Vagina (tissue), 2 donors: ENCODE measurements around the gene GJC1.

ENCODE experiments used
- CTCF ChIP-seq, 3 experiments: fragments of 450-650 bp in 2 of 3; fragments of 200-600 bp in 1 of 3; sonication (generic) in 1 of 3; IDR thresholded peaks; one replicate each; pipeline ENCODE4 v1.5.1; 2017 to 2019; ENCODE audit warnings: antibody characterized with exemption in 3 of 3, mild to moderate bottlenecking in 2 of 3, moderate library complexity in 2 of 3
- POLR2A ChIP-seq, 2 donors: fragments of 450-650 bp; IDR thresholded peaks; one replicate each; pipeline ENCODE4 v1.6.1; 2017; ENCODE audit warnings: antibody characterized with exemption in 2 of 2, mild to moderate bottlenecking in 2 of 2, moderate library complexity in 2 of 2
- POLR2AphosphoS5 ChIP-seq, 2 donors: sonication (generic); formaldehyde crosslinking; IDR thresholded peaks; one replicate each; pipeline ENCODE4 v1.9.0; 2017; ENCODE audit warnings: antibody characterized with exemption in 2 of 2, mild to moderate bottlenecking in 2 of 2, low read depth in 1 of 2; ENCODE audit not compliant: insufficient read depth in 1 of 2

- TF ChIP-seq POLR2A (IDR thresholded peaks at IDR 0.05) (no peak), CTCF (IDR thresholded peaks at IDR 0.05) (no peak), POLR2AphosphoS5 (IDR thresholded peaks at IDR 0.05; ENCODE audit: insufficient read depth in 1 of 2, low read depth in 1 of 2) (no peak)
Observed at GRCh38 chr17:44786551-44787081, 43.5 kb downstream of the GJC1 start.
